ENCODE data around the gene ERGIC1. TPM values are rescaled to one million over a fixed set of nuclear protein-coding genes. Genes with fewer than 3 reads are reported as not detected.
"Not testable (repeated sequence)": the region's sequence is repeated elsewhere in the genome, so short reads cannot be mapped to it uniquely, and the experiment has no call there.

ERGIC1 gene
- total and polyA plus RNA-seq, 3 donors from 2014 or later, result 89.8 to 100.0 (median 94.1) TPM

DNA sequence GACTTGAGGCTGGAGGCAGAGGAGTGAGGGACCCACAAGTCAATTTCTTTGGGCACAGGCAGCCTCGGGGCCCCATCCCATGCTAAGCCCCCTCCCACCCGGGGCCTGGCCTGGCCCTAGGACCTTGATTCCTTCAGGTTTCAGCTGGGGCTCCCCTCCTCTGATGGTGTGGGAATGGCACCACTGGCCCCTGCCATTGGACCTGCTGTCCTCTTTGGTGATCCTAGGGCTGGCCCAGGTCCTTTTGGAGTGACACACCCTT lies 10.5 kb downstream of the ERGIC1 start:
- DNase-seq, result no peak
- Histone ChIP-seq H3K4me1 (peaks cover 19% of the 10 kb centered on the region), H3K4me3 (no peak overlapping the region), H3K9me3 (no peaks in the 10 kb centered on the region), H3K27ac (no peak overlapping the region), H3K27me3 (no peaks in the 10 kb centered on the region), H3K36me3 (ENCODE audit: low read depth, missing control alignments) (no peaks in the 10 kb centered on the region)
- TF ChIP-seq POLR2A (IDR thresholded peaks at IDR 0.05), result no peak
- TF ChIP-seq, protein P1, sequence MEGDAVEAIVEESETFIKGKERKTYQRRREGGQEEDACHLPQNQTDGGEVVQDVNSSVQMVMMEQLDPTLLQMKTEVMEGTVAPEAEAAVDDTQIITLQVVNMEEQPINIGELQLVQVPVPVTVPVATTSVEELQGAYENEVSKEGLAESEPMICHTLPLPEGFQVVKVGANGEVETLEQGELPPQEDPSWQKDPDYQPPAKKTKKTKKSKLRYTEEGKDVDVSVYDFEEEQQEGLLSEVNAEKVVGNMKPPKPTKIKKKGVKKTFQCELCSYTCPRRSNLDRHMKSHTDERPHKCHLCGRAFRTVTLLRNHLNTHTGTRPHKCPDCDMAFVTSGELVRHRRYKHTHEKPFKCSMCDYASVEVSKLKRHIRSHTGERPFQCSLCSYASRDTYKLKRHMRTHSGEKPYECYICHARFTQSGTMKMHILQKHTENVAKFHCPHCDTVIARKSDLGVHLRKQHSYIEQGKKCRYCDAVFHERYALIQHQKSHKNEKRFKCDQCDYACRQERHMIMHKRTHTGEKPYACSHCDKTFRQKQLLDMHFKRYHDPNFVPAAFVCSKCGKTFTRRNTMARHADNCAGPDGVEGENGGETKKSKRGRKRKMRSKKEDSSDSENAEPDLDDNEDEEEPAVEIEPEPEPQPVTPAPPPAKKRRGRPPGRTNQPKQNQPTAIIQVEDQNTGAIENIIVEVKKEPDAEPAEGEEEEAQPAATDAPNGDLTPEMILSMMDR (IDR thresholded peaks at IDR 0.05), result no peak
- 82 to 93% methylated on average over 2 of the region's 2 CpGs for WGBS, 2 donors
- intact Hi-C loops (cut with DNase I; ENCODE audit: low total_unique reads), result no loop called here

DNA sequence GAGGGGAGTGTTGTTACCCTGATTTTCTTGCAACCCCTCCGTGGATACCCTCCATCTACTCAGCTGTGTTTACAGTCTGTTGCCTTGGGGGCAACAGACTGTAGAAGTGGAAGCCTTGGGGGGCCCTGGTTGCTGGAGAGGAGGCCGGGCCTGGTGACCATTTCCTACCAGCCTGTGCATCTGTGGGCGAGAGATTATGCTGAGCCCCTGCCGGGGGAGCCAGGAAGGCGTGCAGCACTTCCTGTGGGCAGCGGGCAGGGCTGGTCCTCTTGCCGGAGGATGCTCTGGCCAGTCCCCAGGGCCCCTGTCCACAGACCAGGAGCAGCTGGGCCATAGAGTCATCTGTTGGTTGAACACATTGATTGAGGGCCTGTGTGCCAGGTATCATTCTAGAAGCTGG lies 11.1 kb downstream of the ERGIC1 start:
- H3K4me1 ChIP-seq, result peaks cover 12% of the 10 kb centered on the region
- no peak for DNase-seq
- H3K36me3 ChIP-seq (ENCODE audit: low read depth, missing control alignments), result no peaks in the 10 kb centered on the region
- H3K9me3 ChIP-seq, result no peaks in the 10 kb centered on the region
- TF ChIP-seq, protein P1 (IDR thresholded peaks at IDR 0.05), result no peak
- TF ChIP-seq POLR2A (IDR thresholded peaks at IDR 0.05), result no peak
- intact Hi-C loops (cut with DNase I; ENCODE audit: low total_unique reads), result no loop called here
- H3K4me3 ChIP-seq, result no peak overlapping the region
- no peak overlapping the region for H3K27ac ChIP-seq
- no peaks in the 10 kb centered on the region for H3K27me3 ChIP-seq
- 86 to 96% methylated on average over 7 of the region's 7 CpGs for WGBS, 2 donors

GRCh38 chr5:172845576-172845975 lies 11.5 kb downstream of the ERGIC1 start:
- 91 to 96% methylated on average over 4 to 5 of the region's 5 CpGs for WGBS, 2 donors
- no peak overlapping the region for H3K4me3 ChIP-seq
- H3K27ac ChIP-seq, result no peak overlapping the region
- no peaks in the 10 kb centered on the region for H3K36me3 ChIP-seq (ENCODE audit: low read depth, missing control alignments)
- intact Hi-C loops (cut with DNase I; ENCODE audit: low total_unique reads), result no loop called here
- peaks cover 8% of the 10 kb centered on the region for H3K4me1 ChIP-seq
- no peaks in the 10 kb centered on the region for H3K9me3 ChIP-seq
- H3K27me3 ChIP-seq, result no peaks in the 10 kb centered on the region
- no peak for DNase-seq
- TF ChIP-seq POLR2A (IDR thresholded peaks at IDR 0.05), result no peak
- TF ChIP-seq, protein P1 (IDR thresholded peaks at IDR 0.05), result no peak

GRCh38 chr5:172846249-172846648 lies 12.2 kb downstream of the ERGIC1 start:
- Histone ChIP-seq H3K4me3 (no peak overlapping the region), H3K4me1 (peaks cover 1% of the 10 kb centered on the region), H3K27me3 (no peaks in the 10 kb centered on the region), H3K9me3 (no peaks in the 10 kb centered on the region), H3K27ac (no peak overlapping the region), H3K36me3 (ENCODE audit: low read depth, missing control alignments) (no peaks in the 10 kb centered on the region)
- DNase-seq, result no peak
- WGBS, 2 donors, result 95% methylated on average over 5 of the region's 5 CpGs
- no peak for TF ChIP-seq POLR2A (IDR thresholded peaks at IDR 0.05)
- intact Hi-C loops (cut with DNase I; ENCODE audit: low total_unique reads), result no loop called here

- Histone ChIP-seq H3K4me3 (no peak overlapping the region), H3K27ac (no peak overlapping the region), H3K36me3 (ENCODE audit: low read depth, missing control alignments) (no peaks in the 10 kb centered on the region), H3K4me1 (no peaks in the 10 kb centered on the region), H3K27me3 (no peaks in the 10 kb centered on the region), H3K9me3 (no peaks in the 10 kb centered on the region)
- TF ChIP-seq POLR2A (IDR thresholded peaks at IDR 0.05), result no peak
- TF ChIP-seq, protein P1 (IDR thresholded peaks at IDR 0.05), result no peak
- intact Hi-C loops (cut with DNase I; ENCODE audit: low total_unique reads), result no loop called here
- DNase-seq, result no peak
- WGBS, 2 donors, result 58 to 70% methylated on average over 4 of the region's 4 CpGs
These were observed 12.6 kb downstream of the ERGIC1 start for GRCh38 chr5:172846677-172847076.

DNA sequence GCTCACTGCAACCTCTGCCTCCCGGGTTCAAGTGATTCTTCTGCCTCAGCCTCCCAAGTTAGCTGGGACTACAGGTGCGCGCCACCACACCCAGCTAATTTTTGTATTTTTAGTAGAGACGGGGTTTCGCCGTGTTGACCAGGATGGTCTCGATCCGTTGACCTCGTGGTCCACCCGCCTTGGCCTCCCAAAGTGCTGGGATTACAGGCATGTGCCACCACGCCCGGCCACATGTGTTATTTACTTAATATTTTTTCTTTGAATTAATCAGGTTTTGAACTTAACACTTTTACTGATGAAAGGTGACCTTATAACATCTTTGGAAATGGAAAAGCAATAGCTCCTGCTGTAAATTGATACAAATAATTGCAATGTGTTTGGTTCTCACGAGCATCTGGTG lies 13.5 kb downstream of the ERGIC1 start:
- intact Hi-C loops (cut with DNase I; ENCODE audit: low total_unique reads); H3K4me3 ChIP-seq; H3K4me1 ChIP-seq; DNase-seq; H3K36me3 ChIP-seq (ENCODE audit: low read depth, missing control alignments); H3K27me3 ChIP-seq; H3K27ac ChIP-seq; H3K9me3 ChIP-seq: not testable (repeated sequence)
- 82 to 86% methylated on average over 13 of the region's 13 CpGs for WGBS, 2 donors

Measured in testis (tissue), 3 donors.